ENCODE data around the gene CCDC27.

Gene CCDC27

DNA sequence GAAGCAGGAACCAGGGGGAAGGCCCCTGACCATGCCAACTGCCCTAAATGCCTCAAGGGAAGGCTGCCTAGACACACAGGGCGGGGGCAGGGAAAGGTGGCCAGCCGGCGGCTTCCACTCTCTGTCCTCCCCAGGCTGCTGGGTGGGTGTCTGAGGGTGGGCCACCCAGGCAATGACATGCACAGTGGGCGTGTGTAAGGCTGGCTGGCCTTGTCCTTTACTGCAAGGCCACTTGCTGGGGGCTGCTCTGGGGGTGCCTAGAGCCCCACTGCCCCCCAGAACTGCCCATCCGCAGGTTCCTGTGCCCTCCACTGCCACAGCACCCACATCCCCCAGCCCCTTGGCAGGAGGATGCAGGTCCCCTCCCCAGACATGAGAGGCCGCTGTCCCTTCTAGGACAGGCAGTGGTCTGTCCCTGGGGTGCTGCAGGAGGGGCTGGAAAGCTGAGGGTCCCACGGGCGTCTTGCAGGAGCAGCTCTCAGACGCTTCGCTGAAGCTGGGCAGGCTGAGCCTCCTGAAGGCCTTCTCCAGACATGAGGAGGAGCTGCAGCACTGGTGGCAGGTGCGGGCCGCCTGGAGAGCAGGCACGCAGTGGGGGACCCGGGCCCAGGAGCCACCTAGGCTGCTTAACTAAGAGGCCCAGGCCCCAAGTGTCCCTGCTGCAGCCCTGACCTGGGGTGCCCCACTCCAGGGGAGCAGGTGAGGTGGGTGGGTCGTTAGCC lies 10.1 kb downstream of the CCDC27 start:
- ChIA-PET POLR2A (no interaction called here), CTCF (interaction anchor here (1.1 kb wide), 1 partner anchor 13 kb away, joined by 4 read pairs; no protein-coding TSS in a partner anchor)
- DNase-seq (ENCODE audit: extremely low spot score) = no peak
- TF ChIP-seq, protein P1, sequence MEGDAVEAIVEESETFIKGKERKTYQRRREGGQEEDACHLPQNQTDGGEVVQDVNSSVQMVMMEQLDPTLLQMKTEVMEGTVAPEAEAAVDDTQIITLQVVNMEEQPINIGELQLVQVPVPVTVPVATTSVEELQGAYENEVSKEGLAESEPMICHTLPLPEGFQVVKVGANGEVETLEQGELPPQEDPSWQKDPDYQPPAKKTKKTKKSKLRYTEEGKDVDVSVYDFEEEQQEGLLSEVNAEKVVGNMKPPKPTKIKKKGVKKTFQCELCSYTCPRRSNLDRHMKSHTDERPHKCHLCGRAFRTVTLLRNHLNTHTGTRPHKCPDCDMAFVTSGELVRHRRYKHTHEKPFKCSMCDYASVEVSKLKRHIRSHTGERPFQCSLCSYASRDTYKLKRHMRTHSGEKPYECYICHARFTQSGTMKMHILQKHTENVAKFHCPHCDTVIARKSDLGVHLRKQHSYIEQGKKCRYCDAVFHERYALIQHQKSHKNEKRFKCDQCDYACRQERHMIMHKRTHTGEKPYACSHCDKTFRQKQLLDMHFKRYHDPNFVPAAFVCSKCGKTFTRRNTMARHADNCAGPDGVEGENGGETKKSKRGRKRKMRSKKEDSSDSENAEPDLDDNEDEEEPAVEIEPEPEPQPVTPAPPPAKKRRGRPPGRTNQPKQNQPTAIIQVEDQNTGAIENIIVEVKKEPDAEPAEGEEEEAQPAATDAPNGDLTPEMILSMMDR (IDR thresholded peaks at IDR 0.05; ENCODE audit: control extremely low read depth, extremely low read depth, low read depth, missing control alignments) = no peak

- CTCF ChIA-PET = no interaction called here
- TF ChIP-seq, protein P1 (IDR thresholded peaks at IDR 0.05; ENCODE audit: control extremely low read depth, extremely low read depth, low read depth, missing control alignments) = no peak
These were observed 10.6 kb downstream of the CCDC27 start for GRCh38 chr1:3762873-3763228.

GRCh38 chr1:3763351-3764125 lies 11.3 kb downstream of the CCDC27 start:
- CTCF ChIA-PET = no interaction called here
- DNase-seq (ENCODE audit: extremely low spot score) = no peak
- TF ChIP-seq, protein P1 (IDR thresholded peaks at IDR 0.05; ENCODE audit: control extremely low read depth, extremely low read depth, low read depth, missing control alignments) = no peak
- POLR2A ChIA-PET = no interaction called here

More at GRCh38 chr1:3762873-3763228, 10.6 kb downstream of the CCDC27 start:
- DNase-seq (ENCODE audit: extremely low spot score) = no peak
- POLR2A ChIA-PET = no interaction called here

DNA sequence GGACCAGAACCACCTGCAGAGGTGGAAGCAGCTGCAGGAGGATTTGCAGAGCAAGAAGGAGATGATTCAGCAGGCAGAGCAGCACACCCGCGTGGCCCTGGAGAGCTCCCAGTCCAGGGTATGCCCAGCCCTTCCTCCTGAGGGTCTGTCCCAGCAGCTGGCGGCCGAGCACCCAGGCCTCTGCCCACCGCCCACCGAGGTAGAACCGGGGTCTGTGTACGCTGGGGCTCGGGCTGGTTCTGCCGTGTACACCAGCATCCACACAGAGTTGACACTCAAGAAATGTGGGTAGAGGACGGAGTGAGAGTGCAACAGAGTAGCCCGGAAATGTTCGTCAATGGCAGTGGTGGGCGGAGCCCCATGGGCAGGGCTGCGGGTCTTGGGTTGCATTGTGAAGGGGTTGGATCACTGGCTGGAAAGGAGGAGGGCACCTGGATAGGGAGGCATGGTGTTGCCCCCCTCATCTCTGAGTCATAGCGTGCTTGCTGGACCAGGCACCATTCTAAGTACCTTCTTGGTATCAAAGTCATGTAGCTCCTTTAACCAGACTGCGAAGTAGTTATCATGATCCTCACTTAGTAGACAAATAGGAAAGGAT lies 15.2 kb downstream of the CCDC27 start:
- ChIA-PET CTCF (interaction anchor here (1.1 to 1.9 kb wide), 5 partner anchors 8 to 147 kb away, joined by 3 to 6 read pairs (median 4); partner anchors contain the start of gene LRRC47), POLR2A (interaction anchor here (0.7 kb wide), 1 partner anchor 27 kb away, joined by 4 read pairs; no protein-coding TSS in a partner anchor)
- TF ChIP-seq, protein P1 (IDR thresholded peaks at IDR 0.05; ENCODE audit: control extremely low read depth, extremely low read depth, low read depth, missing control alignments) = no peak
- no peak for DNase-seq (ENCODE audit: extremely low spot score)

GRCh38 chr1:3768811-3769390 lies 16.7 kb downstream of the CCDC27 start:
- ChIA-PET CTCF (interaction anchor here (1.6 to 2.1 kb wide), 4 partner anchors 8 to 44 kb away, joined by 3 to 6 read pairs (median 4); no protein-coding TSS in a partner anchor), POLR2A (no interaction called here)
- DNase-seq (ENCODE audit: extremely low spot score) = no peak
- TF ChIP-seq, protein P1 (IDR thresholded peaks at IDR 0.05; ENCODE audit: control extremely low read depth, extremely low read depth, low read depth, missing control alignments) = no peak

All from GM10248 (cell line).